Neural crest cell (in vitro differentiated cells): Measurements from ENCODE around the gene KLF6. TPM values are rescaled to one million over a fixed set of nuclear protein-coding genes. Genes with fewer than 3 reads are reported as not detected.

Experiments used
- DNase-seq: peaks from one replicate; pipeline ENCODE4 v3.0.0; 2021; ENCODE audit warnings: low read depth, mixed read lengths, low spot score
- H3K27ac Mint-ChIP-seq: one replicate; pipeline ENCODE4 v1.8.0; 2021; ENCODE audit warnings: mild to moderate bottlenecking, mixed read lengths; ENCODE audit not compliant: unreplicated experiment
- H3K27me3 Mint-ChIP-seq: 2 replicates; pipeline ENCODE4 v1.8.0; 2021; ENCODE audit warnings: low read depth, mild to moderate bottlenecking, mixed read lengths
- H3K36me3 Mint-ChIP-seq: 2 replicates; pipeline ENCODE4 v1.8.0; 2021; ENCODE audit warnings: low read depth, mild to moderate bottlenecking, mixed read lengths
- H3K4me1 Mint-ChIP-seq: 2 replicates; pipeline ENCODE4 v1.8.0; 2021; ENCODE audit warnings: mixed read lengths
- H3K4me3 Mint-ChIP-seq: one replicate; pipeline ENCODE4 v1.8.0; 2021; ENCODE audit warnings: mild to moderate bottlenecking, mixed read lengths
- H3K9me3 Mint-ChIP-seq: 2 replicates; pipeline ENCODE4 v1.8.0; 2021; ENCODE audit warnings: mixed read lengths
- total RNA-seq: library from RNA; stranded (reverse); gene quantifications from 2 replicates; pipeline ENCODE4 v1.2.1, GENCODE V29; 2021
- TF ChIP-seq, protein P1 (sequence below): fragments of 200-600 bp; sonication (generic); conservative IDR thresholded peaks from 2 replicates; pipeline ENCODE4 v1.5.0; 2021; ENCODE audit warnings: antibody characterized with exemption, mild to moderate bottlenecking

KLF6 gene
- total RNA-seq, 1 donor from 2014 or later, result 38.6 TPM

DNA sequence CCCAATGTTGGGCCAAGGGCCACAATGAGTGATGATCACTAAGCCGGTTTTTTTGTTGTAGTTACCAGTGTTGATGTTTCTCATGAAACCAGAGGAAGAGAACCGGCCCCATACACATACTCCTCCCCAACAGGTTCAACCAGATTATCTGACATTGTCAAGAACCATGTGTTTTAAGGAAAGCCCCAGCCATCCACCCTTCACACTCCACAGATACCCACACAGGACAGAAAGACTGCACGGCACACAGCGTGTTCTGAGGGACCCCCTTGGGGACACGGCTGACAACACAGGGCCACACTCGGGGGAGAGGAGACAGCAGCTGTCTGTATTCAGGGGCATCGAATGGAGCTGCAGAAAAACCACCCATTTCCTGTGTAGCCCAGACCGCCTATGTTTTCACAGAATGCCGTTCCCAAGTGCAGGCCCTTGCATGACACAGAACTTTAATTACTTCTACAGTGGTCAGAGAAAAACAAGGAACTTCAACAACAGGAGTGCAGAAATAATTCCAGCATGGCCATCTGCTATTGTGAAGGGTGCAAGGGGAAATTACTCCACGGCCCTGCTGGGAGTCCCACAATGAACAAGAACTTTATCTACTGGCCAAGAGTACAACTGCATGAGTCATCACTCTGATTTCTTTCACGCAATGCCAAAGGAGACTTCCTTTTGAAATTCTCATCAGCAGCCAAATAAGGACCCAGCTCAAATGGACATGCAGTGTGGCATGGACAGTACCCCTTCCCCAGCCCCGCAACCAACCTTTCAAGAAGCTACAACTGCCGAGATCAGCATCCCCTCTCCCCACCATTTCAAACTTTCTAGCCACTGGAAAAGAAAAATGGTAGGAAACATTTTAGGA is 2.3 kb downstream of the KLF6 start:
- H3K27me3 Mint-ChIP-seq, result peaks cover 2% of the 10 kb centered on the region
- peaks cover 50% of the 10 kb centered on the region for H3K4me1 Mint-ChIP-seq
- TF ChIP-seq, protein P1, sequence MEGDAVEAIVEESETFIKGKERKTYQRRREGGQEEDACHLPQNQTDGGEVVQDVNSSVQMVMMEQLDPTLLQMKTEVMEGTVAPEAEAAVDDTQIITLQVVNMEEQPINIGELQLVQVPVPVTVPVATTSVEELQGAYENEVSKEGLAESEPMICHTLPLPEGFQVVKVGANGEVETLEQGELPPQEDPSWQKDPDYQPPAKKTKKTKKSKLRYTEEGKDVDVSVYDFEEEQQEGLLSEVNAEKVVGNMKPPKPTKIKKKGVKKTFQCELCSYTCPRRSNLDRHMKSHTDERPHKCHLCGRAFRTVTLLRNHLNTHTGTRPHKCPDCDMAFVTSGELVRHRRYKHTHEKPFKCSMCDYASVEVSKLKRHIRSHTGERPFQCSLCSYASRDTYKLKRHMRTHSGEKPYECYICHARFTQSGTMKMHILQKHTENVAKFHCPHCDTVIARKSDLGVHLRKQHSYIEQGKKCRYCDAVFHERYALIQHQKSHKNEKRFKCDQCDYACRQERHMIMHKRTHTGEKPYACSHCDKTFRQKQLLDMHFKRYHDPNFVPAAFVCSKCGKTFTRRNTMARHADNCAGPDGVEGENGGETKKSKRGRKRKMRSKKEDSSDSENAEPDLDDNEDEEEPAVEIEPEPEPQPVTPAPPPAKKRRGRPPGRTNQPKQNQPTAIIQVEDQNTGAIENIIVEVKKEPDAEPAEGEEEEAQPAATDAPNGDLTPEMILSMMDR, result no peak
- no peaks in the 10 kb centered on the region for H3K9me3 Mint-ChIP-seq
- H3K4me3 Mint-ChIP-seq, result peak overlapping the region; percentile 94
- H3K36me3 Mint-ChIP-seq, result peaks cover 23% of the 10 kb centered on the region
- no peak for DNase-seq
- peak overlapping the region; percentile 98 for H3K27ac Mint-ChIP-seq

DNA sequence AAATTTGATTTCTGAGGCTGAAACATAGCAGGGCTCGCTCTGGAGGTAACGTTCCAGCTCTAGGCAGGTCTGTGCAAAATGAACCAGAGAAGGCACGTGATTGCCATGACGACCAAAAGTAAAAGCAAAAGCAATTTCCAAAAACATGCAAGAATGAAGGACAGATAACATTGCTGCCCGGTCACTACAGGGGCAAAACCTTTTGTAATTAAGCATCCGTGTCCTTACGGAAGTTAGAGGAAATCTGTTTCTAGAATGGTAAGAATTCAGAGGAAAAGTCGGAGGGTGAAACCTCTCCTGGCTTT is 2.9 kb downstream of the KLF6 start:
- Mint-ChIP-seq H3K27me3 (peaks cover 2% of the 10 kb centered on the region), H3K9me3 (no peaks in the 10 kb centered on the region), H3K27ac (peak overlapping the region; percentile 98), H3K36me3 (peaks cover 26% of the 10 kb centered on the region), H3K4me3 (peak overlapping the region; percentile 94), H3K4me1 (peaks cover 47% of the 10 kb centered on the region)
- no peak for DNase-seq
- TF ChIP-seq, protein P1, result no peak

DNA sequence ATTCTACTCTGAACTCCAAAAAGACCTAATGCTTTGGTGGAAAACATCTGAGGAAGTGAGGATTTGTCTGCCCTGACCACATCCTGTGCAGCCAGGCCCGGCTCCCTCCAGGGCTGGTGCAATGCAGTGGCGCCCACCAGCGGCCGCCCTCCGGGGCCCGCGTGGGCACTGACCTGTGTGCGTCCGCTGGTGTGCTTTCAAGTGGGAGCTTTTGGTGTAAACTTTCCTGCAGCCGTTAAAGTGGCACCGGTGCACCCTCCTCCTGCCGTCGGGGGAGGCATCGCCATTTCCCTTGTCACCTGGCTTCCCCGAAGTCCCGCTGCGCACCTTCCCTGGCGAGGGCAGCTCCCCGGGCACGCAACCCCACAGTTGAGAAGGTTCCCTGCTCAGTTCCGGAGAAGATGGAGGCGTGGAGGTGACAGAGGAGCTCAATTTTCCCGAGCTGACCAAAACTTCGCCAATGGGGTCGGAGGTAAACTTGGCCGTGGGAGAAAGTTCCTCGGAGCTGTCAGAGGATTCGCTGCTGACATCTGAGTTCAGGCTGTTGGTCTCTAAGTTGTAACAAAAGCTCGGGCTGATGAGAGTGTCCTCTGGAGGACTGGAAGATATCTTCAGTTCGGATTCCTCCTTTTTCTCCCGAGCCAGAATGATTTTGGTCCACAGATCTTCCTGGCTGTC is 3.4 kb downstream of the KLF6 start:
- Mint-ChIP-seq H3K27me3 (peaks cover 2% of the 10 kb centered on the region), H3K36me3 (peaks cover 29% of the 10 kb centered on the region), H3K4me1 (peaks cover 43% of the 10 kb centered on the region), H3K9me3 (no peaks in the 10 kb centered on the region), H3K27ac (no peak overlapping the region), H3K4me3 (peak overlapping the region; percentile 94)
- TF ChIP-seq, protein P1, result no peak
- DNase-seq, result no peak

DNA sequence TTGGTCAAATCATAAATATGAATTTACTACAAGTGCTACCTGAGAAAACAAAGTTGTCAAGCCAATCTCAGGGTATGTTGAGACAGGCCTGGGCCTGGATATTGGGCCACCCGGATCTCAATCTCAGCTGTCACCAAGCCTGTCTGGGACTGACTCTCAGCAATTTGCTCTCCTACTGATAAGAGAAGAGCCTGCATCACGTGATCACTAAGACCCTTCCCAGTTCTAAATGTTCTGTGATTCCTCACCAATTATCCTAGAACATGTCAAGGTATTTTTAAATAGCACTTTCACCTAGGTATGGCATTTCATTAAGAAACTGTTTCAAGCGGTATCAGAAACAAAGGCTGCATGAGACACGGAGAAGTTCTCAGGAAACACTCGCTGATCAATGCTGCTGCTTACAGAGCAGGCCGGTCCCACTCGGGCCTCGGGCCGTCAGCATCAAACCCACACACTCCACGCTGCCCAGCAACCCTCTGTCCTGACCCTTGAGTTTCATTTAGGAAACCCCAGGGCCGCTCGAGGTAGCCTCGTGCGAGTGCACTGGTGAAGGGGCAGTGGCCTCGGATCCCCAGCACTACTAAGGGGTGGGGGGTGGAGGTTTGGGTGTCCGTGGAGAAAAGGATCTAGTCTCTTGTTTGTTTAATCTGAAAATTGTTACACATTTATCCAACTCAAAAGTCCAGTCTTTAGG is 4.1 kb downstream of the KLF6 start:
- Mint-ChIP-seq H3K9me3 (no peaks in the 10 kb centered on the region), H3K36me3 (peaks cover 33% of the 10 kb centered on the region), H3K27ac (peak overlapping the region; percentile 44), H3K27me3 (no peaks in the 10 kb centered on the region), H3K4me1 (peaks cover 39% of the 10 kb centered on the region), H3K4me3 (peak overlapping the region; percentile 59)
- TF ChIP-seq, protein P1, result no peak
- DNase-seq, result no peak

DNA sequence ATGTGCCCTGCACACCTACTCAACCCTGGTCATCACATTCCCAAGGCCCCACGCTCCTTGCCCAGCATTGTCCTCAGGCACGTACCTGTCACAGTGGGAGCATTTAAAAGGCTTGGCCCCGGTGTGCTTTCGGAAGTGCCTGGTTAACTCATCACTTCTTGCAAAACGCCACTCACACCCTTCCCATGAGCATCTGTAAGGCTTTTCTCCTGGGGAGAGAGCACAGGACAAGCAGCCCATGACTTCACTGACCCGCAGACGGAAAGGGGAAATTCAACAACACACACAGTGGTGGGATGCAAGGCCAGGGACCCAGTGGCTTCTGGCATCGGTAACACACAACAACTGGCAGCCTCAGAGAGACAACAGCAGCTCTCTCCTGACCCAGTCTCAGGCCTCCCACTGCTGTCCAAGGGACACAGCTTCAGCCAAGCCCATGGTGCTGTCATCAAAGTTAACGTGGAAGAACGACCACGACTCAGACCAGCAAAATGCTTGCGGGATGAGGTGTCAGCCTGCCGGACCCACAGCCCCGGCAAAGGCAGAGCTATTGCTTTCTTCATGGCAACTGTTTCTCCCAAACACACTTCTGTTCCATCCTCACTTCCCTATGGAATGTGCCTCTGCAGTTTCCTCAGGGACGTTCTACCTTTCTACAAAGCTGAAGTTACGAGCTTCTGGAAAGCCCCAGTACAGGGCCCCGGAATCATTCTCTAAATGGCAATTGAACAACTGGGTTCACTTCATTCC is 4.8 kb downstream of the KLF6 start:
- Mint-ChIP-seq H3K4me1 (peaks cover 46% of the 10 kb centered on the region), H3K4me3 (peak overlapping the region; percentile 46), H3K9me3 (no peaks in the 10 kb centered on the region), H3K27me3 (no peaks in the 10 kb centered on the region), H3K36me3 (peaks cover 40% of the 10 kb centered on the region), H3K27ac (peak overlapping the region; percentile 44)
- DNase-seq, result no peak
- TF ChIP-seq, protein P1, result no peak
